ENCODE measurements around the gene ZFAND3.
A peak's percentile ranks its signal among the peaks of the same experiment; 100 is the strongest.

ZFAND3 gene, protein sequence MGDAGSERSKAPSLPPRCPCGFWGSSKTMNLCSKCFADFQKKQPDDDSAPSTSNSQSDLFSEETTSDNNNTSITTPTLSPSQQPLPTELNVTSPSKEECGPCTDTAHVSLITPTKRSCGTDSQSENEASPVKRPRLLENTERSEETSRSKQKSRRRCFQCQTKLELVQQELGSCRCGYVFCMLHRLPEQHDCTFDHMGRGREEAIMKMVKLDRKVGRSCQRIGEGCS

DNA sequence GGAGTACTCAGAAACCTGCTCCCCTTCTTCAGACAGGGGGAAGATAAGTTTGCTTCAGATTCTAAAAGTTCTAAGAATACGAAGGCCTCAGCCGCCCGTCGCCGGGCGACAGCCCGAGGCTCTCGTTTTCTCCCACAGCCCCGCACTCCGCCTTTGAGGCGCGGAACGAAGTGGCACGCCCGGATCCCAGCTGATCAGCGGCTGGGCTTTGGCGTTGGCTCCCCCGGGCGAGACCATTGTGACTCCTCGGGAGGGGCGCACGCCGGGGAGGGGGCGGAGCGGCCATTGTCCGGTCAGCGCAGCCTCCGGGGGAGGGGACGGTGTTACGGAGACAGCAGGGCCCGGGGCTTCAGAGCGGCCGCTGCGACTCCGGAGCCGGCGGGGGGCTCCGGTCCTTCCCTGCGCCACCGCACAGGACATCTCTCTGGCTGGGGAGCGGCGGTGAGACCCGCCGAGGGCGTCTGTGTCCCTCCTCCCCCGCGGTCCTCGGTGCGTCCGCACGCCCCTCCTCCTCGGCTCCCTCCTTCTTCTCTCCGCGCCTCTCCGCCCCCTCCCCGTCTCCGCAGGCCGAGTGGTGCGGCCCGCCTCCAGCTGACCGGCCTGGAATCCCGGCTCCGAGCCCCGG is at the start of gene ZFAND3:
ZFAND3 (plus strand) TSS at position 551 of the 625 bp plus-strand sequence. CDS start 219 bp downstream, outside the sequence.
- H3K4me3 ChIP-seq (ENCODE audit: control insufficient read depth, low read depth, low read length): peak within 1 kb of the TSS; percentile 84
- peak; percentile 94 for DNase-seq (ENCODE audit: low read depth)
- TF ChIP-seq, protein P1, sequence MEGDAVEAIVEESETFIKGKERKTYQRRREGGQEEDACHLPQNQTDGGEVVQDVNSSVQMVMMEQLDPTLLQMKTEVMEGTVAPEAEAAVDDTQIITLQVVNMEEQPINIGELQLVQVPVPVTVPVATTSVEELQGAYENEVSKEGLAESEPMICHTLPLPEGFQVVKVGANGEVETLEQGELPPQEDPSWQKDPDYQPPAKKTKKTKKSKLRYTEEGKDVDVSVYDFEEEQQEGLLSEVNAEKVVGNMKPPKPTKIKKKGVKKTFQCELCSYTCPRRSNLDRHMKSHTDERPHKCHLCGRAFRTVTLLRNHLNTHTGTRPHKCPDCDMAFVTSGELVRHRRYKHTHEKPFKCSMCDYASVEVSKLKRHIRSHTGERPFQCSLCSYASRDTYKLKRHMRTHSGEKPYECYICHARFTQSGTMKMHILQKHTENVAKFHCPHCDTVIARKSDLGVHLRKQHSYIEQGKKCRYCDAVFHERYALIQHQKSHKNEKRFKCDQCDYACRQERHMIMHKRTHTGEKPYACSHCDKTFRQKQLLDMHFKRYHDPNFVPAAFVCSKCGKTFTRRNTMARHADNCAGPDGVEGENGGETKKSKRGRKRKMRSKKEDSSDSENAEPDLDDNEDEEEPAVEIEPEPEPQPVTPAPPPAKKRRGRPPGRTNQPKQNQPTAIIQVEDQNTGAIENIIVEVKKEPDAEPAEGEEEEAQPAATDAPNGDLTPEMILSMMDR (conservative IDR thresholded peaks at IDR 0.05; ENCODE audit: control insufficient read depth, insufficient read depth, low read depth, low read length): no peak

DNA sequence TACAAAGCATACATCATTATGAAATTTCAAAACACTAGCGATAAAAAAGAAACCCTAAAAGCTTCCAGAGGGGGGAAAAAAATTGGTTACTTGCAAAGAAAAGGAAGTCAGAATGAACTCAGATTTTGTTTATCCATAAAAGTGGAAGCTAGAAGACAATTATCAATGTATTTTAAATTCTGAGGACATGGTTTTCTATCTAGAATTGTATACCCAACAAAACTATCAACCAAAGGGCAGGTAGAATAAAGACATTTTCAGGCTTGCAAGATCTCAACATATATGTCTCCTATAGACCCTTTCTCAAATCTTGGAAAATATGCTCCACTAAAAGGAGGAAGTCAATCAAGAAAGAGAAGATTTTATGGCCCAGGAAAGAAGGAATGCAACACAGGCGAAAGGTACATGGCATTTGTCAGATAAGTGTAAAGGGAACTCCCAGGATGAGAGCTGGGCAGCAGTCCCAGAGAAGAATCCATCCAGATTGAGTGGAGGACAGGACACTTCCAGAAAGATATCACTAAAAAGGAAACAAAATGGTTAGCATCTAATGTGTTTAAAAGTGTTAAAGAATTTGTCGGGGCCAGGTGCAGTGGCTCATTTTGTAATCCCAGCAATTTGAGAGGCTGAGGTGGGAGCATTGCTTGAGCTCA is 45.4 kb upstream of the ZFAND3 start:
- no peak for DNase-seq (ENCODE audit: low read depth)
- no peak overlapping the region for H3K4me3 ChIP-seq (ENCODE audit: control insufficient read depth, low read depth, low read length)
- TF ChIP-seq, protein P1 (conservative IDR thresholded peaks at IDR 0.05; ENCODE audit: control insufficient read depth, insufficient read depth, low read depth, low read length): no peak

DNA sequence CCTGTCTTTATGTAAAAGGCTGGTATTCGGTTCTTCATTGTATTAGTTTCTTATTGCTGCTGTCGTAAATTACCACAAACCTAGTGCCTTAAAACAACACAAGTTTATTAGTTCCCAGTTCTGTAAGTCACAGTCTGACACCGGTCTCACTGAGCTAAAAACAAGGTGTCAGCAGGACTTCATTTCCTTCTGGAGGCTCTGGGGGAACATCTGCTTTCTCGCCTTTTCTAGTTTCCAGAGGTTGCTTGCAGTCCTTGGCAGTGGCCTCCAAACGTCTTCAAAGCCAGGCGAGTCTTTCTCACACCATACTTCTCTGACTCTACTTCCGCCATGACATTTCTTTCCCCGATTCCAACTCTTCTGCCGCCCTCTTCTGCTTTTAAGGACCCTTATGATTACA is 43.0 kb upstream of the ZFAND3 start:
- no peak for DNase-seq (ENCODE audit: low read depth)
- TF ChIP-seq, protein P1 (conservative IDR thresholded peaks at IDR 0.05; ENCODE audit: control insufficient read depth, insufficient read depth, low read depth, low read length): no peak

DNA sequence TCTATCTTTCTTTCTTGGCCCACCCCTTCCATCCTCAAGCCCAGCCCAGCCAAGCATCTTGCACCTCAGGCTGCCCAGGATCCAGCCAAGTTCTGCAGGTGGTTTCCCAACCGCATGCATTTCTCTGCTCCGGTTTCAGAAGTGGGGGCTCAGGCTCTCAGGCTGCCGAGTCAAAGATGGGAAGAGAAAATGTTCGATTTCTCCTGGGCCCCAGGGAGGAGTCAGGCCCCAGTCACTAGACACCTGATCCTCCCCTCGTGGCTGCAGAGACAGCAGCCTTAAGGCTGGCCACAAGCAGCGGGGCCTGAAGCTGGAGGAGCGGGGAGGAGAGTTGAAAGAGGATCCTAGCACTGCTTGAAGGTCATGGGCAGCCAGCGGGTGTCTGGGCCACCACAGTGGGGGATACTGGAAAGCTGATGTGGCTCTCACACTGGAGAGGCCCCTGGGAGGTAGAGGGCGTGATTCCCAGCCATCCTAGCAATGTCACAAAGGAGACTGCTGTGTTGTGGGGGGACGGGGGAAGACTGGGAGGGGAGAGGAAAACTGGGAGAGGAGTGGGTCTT is 42.2 kb upstream of the ZFAND3 start:
- TF ChIP-seq, protein P1 (conservative IDR thresholded peaks at IDR 0.05; ENCODE audit: control insufficient read depth, insufficient read depth, low read depth, low read length): no peak
- no peak for DNase-seq (ENCODE audit: low read depth)
- no peak overlapping the region for H3K4me3 ChIP-seq (ENCODE audit: control insufficient read depth, low read depth, low read length)

More for the DNA sequence above, 43.0 kb upstream of the ZFAND3 start:
- no peak overlapping the region for H3K4me3 ChIP-seq (ENCODE audit: control insufficient read depth, low read depth, low read length)

DNA sequence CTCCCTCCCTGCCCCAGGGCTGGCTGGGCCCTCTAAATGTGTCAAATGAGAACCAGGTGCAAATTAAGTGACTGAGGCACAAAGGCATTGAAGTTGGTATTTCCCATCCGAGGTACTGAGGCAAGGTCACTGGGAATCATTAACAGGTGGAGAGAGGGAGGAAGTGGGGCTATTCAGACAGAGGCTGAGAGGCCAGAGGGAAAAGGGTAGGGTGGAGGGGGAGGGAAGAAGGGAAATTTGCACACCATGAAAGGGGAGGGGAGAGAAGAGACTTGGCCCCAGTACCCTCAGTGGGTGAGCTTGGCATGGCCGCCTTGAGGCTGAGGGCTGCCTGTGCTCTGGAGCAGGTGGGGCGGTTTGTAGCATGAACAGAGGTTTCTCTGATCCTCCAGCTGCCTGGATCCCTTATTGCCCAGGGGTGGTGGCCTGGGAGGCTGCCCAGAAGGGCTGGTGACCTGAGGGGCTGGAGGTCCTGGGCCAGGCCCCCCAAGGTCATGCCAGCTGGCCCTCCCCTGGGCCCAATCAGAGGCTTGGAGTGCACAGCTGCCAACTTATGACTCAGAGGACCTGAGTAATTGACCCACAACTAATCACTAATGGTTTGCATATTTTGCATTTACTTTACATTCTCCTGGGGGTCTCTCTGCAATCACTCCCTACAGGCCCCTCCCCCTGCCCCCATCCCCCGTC is 40.3 kb upstream of the ZFAND3 start:
- DNase-seq (ENCODE audit: low read depth): peak; percentile 24
- H3K4me3 ChIP-seq (ENCODE audit: control insufficient read depth, low read depth, low read length): no peak overlapping the region
- TF ChIP-seq, protein P1 (conservative IDR thresholded peaks at IDR 0.05; ENCODE audit: control insufficient read depth, insufficient read depth, low read depth, low read length): no peak

DNA sequence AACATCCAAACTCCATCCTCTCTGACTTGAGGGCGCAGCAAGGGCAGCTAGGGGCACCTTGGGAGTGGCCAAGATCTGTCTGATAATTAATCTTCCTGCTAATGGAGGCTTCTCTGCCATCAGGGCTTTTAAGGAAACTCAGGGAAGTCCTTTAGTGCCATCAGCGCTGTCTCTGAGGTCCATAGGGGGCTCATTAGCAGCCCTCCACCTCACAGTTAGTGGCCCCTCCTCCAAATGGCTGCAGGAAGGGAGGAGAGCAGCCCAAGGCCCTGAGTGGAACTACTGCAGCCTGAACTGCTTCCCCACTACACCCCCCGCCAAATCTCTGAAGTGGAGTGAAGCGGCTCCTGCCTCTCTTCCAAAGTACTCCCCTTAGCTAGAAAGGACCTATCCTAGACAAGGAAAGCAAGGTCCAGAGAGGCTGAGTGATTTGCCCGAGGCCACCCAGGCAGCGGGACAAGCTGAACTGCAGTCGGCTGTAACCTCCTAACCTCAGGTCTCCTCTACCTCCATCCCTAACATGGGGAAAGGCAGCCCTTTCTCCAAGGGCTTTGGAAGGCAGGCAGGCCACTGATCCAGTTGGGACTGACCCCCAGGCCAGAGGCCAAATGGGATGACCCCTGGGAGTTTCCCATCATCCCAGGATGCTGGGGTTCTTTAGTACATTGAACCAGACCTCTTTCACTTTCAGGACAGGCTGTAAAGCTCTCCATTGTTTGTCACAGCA is 39.5 kb upstream of the ZFAND3 start:
- no peak overlapping the region for H3K4me3 ChIP-seq (ENCODE audit: control insufficient read depth, low read depth, low read length)
- DNase-seq (ENCODE audit: low read depth): no peak
- TF ChIP-seq, protein P1 (conservative IDR thresholded peaks at IDR 0.05; ENCODE audit: control insufficient read depth, insufficient read depth, low read depth, low read length): no peak
